Measurements from ENCODE around the gene DOK3. TPM values are rescaled to one million over a fixed set of nuclear protein-coding genes. Genes with fewer than 3 reads are reported as not detected.

Gene DOK3
- total RNA-seq, 1 donor from 2014 or later = 5.7 TPM

DNA sequence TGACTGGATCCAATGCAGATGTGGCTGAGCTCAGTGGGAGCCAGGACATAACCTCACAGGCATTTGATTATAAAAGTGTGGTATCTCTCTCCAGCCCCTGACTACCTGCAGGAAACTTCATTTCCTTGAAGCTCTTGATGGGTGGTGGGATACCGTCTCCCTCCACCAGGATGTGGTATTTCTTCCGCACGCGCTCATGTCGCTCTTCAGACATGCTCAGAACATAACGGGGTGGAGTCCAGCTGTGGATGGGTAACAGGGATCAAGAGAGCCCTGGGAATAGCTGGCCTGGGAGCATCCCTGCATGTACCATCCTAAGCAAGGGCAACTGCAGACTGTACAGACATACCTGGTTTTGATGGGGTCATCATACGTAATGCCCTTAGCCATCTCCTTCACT lies 6.0 kb upstream of the DOK3 start:
- Histone ChIP-seq H3K4me1 (ENCODE audit: control insufficient read depth in 3 of 3, insufficient read depth in 3 of 3, low read length in 3 of 3) (peaks cover 11 to 47% (median 25%) of the 10 kb centered on the region in 3 donors), H3K36me3 (ENCODE audit: control insufficient read depth in 3 of 3, insufficient read depth in 3 of 3, low read length in 3 of 3) (peaks cover 65 to 69% (median 68%) of the 10 kb centered on the region in 3 donors), H3K27me3 (ENCODE audit: control insufficient read depth in 3 of 3, insufficient read depth in 3 of 3, low read length in 3 of 3) (no peaks in the 10 kb centered on the region), H3K9ac (ENCODE audit: low read depth in 1 of 3, low read length in 3 of 3) (peak overlapping the region in 2 of 3 donors; percentile 94 to 97), H3K9me3 (ENCODE audit: control insufficient read depth in 3 of 3, low read length in 3 of 3) (no peaks in the 10 kb centered on the region), H3K4me3 (ENCODE audit: low read length in 3 of 3) (peak overlapping the region; percentile 95 to 100 (median 99)), H3K27ac (ENCODE audit: low read depth, low read length) (no peak overlapping the region)

DNA sequence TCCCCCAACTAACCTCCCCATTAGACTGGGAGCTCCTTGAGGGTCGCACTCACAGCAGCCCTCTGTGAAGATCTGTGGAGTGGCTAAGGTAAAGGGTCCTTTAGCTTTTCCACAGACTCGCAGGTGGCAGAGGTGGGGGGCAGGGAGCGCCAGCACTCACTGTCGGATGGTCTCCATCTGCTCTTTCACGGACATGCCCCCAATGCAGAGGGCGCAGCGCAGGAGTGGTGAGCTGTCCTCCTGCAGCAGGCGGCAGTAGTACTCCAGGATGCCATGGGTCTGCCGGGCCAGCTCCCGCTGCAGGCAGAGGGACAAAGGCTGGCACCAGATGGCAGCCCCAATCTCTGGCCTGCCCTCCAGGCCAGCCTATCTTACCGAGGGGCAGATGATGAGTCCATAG lies 4.9 kb upstream of the DOK3 start:
- no peaks in the 10 kb centered on the region for H3K27me3 ChIP-seq (ENCODE audit: control insufficient read depth in 3 of 3, insufficient read depth in 3 of 3, low read length in 3 of 3)
- no peaks in the 10 kb centered on the region for H3K9me3 ChIP-seq (ENCODE audit: control insufficient read depth in 3 of 3, low read length in 3 of 3)
- no peak overlapping the region for H3K9ac ChIP-seq (ENCODE audit: low read depth in 1 of 3, low read length in 3 of 3)
- peaks cover 57 to 63% (median 62%) of the 10 kb centered on the region in 3 donors for H3K36me3 ChIP-seq (ENCODE audit: control insufficient read depth in 3 of 3, insufficient read depth in 3 of 3, low read length in 3 of 3)
- no peak overlapping the region for H3K27ac ChIP-seq (ENCODE audit: low read depth, low read length)
- H3K4me1 ChIP-seq (ENCODE audit: control insufficient read depth in 3 of 3, insufficient read depth in 3 of 3, low read length in 3 of 3) = peaks cover 16 to 52% (median 27%) of the 10 kb centered on the region in 3 donors
- H3K4me3 ChIP-seq (ENCODE audit: low read length in 3 of 3) = no peak overlapping the region

DNA sequence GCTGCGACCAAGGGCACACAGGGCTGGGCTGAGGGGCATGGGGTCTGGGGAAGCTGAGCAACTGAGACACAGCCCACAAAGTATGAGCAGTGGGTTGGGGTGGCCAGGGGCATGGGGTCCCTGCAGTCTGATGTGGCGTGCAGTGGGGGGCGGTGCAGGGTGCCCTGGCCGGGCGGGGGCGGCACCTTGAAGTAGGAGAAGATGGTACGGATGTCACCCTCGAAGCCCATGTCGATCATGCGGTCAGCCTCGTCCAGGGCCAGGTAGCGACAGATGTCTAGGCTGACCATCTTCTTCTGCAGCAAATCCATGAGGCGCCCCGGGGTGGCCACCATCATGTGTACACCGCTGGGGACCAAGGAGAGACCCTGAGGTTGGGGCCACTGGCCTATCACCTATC lies 3.9 kb upstream of the DOK3 start:
- Histone ChIP-seq H3K4me3 (ENCODE audit: low read length in 3 of 3) (no peak overlapping the region), H3K36me3 (ENCODE audit: control insufficient read depth in 3 of 3, insufficient read depth in 3 of 3, low read length in 3 of 3) (peaks cover 53 to 58% (median 55%) of the 10 kb centered on the region in 3 donors), H3K27ac (ENCODE audit: low read depth, low read length) (no peak overlapping the region), H3K9ac (ENCODE audit: low read depth in 1 of 3, low read length in 3 of 3) (no peak overlapping the region), H3K27me3 (ENCODE audit: control insufficient read depth in 3 of 3, insufficient read depth in 3 of 3, low read length in 3 of 3) (no peaks in the 10 kb centered on the region), H3K9me3 (ENCODE audit: control insufficient read depth in 3 of 3, low read length in 3 of 3) (no peaks in the 10 kb centered on the region), H3K4me1 (ENCODE audit: control insufficient read depth in 3 of 3, insufficient read depth in 3 of 3, low read length in 3 of 3) (peaks cover 21 to 53% (median 29%) of the 10 kb centered on the region in 3 donors)

GRCh38 chr5:177512736-177513380 lies 3.2 kb upstream of the DOK3 start:
- Histone ChIP-seq H3K9ac (ENCODE audit: low read depth in 1 of 3, low read length in 3 of 3) (no peak overlapping the region), H3K36me3 (ENCODE audit: control insufficient read depth in 3 of 3, insufficient read depth in 3 of 3, low read length in 3 of 3) (peaks cover 53 to 58% (median 55%) of the 10 kb centered on the region in 3 donors), H3K27me3 (ENCODE audit: control insufficient read depth in 3 of 3, insufficient read depth in 3 of 3, low read length in 3 of 3) (no peaks in the 10 kb centered on the region), H3K27ac (ENCODE audit: low read depth, low read length) (no peak overlapping the region), H3K4me3 (ENCODE audit: low read length in 3 of 3) (no peak overlapping the region), H3K4me1 (ENCODE audit: control insufficient read depth in 3 of 3, insufficient read depth in 3 of 3, low read length in 3 of 3) (peaks cover 21 to 53% (median 29%) of the 10 kb centered on the region in 3 donors), H3K9me3 (ENCODE audit: control insufficient read depth in 3 of 3, low read length in 3 of 3) (no peaks in the 10 kb centered on the region)

- Histone ChIP-seq H3K27me3 (ENCODE audit: control insufficient read depth in 3 of 3, insufficient read depth in 3 of 3, low read length in 3 of 3) (no peaks in the 10 kb centered on the region), H3K9me3 (ENCODE audit: control insufficient read depth in 3 of 3, low read length in 3 of 3) (no peaks in the 10 kb centered on the region), H3K9ac (ENCODE audit: low read depth in 1 of 3, low read length in 3 of 3) (no peak overlapping the region), H3K4me1 (ENCODE audit: control insufficient read depth in 3 of 3, insufficient read depth in 3 of 3, low read length in 3 of 3) (peaks cover 21 to 46% (median 29%) of the 10 kb centered on the region in 3 donors), H3K4me3 (ENCODE audit: low read length in 3 of 3) (no peak overlapping the region), H3K36me3 (ENCODE audit: control insufficient read depth in 3 of 3, insufficient read depth in 3 of 3, low read length in 3 of 3) (peaks cover 53 to 58% (median 55%) of the 10 kb centered on the region in 3 donors), H3K27ac (ENCODE audit: low read depth, low read length) (no peak overlapping the region)
Measured at GRCh38 chr5:177511796-177512675, 2.4 kb upstream of the DOK3 start.

GRCh38 chr5:177511181-177511580 lies 1.6 kb upstream of the DOK3 start:
- H3K27me3 ChIP-seq (ENCODE audit: control insufficient read depth in 3 of 3, insufficient read depth in 3 of 3, low read length in 3 of 3) = no peaks in the 10 kb centered on the region
- no peaks in the 10 kb centered on the region for H3K9me3 ChIP-seq (ENCODE audit: control insufficient read depth in 3 of 3, low read length in 3 of 3)
- H3K4me3 ChIP-seq (ENCODE audit: low read length in 3 of 3) = no peak overlapping the region
- no peak overlapping the region for H3K27ac ChIP-seq (ENCODE audit: low read depth, low read length)
- peaks cover 20 to 44% (median 27%) of the 10 kb centered on the region in 3 donors for H3K4me1 ChIP-seq (ENCODE audit: control insufficient read depth in 3 of 3, insufficient read depth in 3 of 3, low read length in 3 of 3)
- peak overlapping the region in 1 of 3 donors; percentile 14 for H3K9ac ChIP-seq (ENCODE audit: low read depth in 1 of 3, low read length in 3 of 3)
- H3K36me3 ChIP-seq (ENCODE audit: control insufficient read depth in 3 of 3, insufficient read depth in 3 of 3, low read length in 3 of 3) = peaks cover 53 to 58% (median 55%) of the 10 kb centered on the region in 3 donors

DNA sequence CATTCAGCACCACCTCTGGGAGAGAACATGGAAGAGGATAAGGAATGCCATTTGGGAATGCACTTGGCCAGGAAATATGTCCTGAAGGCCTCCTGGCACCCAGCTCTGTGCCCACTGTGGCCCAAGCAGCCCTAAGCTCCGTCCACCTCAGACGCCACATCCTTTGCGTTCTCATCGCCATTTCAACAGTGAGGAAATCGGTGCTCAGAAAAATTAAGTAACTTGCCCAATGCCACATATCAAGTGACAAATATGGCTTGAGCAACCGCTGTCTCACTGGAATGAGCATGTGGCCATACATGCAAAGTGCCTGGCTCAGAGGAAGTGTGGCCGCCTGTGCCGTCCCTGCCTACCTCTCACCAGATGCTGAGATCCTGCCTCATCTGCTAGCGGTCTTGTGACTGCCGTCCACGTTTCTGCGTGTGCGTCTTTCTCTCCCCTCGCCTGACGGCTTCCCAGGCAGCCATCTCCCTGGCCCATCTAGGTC lies 984 bp upstream of the DOK3 start:
- H3K4me3 ChIP-seq (ENCODE audit: low read length in 3 of 3) = no peak overlapping the region
- H3K27me3 ChIP-seq (ENCODE audit: control insufficient read depth in 3 of 3, insufficient read depth in 3 of 3, low read length in 3 of 3) = no peaks in the 10 kb centered on the region
- no peak overlapping the region for H3K27ac ChIP-seq (ENCODE audit: low read depth, low read length)
- H3K36me3 ChIP-seq (ENCODE audit: control insufficient read depth in 3 of 3, insufficient read depth in 3 of 3, low read length in 3 of 3) = peaks cover 51 to 54% (median 52%) of the 10 kb centered on the region in 3 donors
- H3K4me1 ChIP-seq (ENCODE audit: control insufficient read depth in 3 of 3, insufficient read depth in 3 of 3, low read length in 3 of 3) = peaks cover 14 to 38% (median 21%) of the 10 kb centered on the region in 3 donors
- no peaks in the 10 kb centered on the region for H3K9me3 ChIP-seq (ENCODE audit: control insufficient read depth in 3 of 3, low read length in 3 of 3)
- peak overlapping the region in 1 of 3 donors; percentile 14 for H3K9ac ChIP-seq (ENCODE audit: low read depth in 1 of 3, low read length in 3 of 3)

DNA sequence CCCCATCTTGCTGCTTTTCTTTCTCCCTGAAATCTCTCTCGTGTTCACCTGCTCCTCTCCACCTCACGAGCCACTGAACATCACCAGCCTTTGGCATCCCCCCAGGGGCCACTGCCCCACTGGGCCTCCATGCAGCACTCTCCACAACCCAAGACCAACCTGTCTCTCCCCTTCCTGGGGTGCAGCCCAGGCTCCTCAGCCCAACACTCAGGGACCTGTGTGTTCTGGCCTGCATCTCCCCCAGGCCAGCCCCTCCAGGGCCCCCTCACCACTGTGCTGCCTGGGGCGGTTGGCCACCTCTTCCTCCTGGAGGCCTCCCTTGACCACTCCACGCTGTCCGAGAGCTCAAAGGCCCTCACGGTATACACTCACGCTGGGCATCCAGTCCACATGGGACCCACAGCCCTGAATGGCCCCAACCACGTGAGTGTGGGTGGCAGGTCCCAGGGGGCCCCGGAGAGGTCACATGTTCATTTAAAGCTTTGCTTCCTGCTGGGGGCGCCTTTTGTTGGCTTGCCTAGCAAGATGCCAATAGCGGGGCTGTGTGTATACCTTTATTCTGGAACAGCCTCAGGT lies 453 bp upstream of the DOK3 start:
- Histone ChIP-seq H3K36me3 (ENCODE audit: control insufficient read depth in 3 of 3, insufficient read depth in 3 of 3, low read length in 3 of 3) (peaks cover 45 to 49% (median 47%) of the 10 kb centered on the region in 3 donors), H3K4me3 (ENCODE audit: low read length in 3 of 3) (peak overlapping the region in 1 of 3 donors; percentile 51), H3K27ac (ENCODE audit: low read depth, low read length) (no peak overlapping the region)

DNA sequence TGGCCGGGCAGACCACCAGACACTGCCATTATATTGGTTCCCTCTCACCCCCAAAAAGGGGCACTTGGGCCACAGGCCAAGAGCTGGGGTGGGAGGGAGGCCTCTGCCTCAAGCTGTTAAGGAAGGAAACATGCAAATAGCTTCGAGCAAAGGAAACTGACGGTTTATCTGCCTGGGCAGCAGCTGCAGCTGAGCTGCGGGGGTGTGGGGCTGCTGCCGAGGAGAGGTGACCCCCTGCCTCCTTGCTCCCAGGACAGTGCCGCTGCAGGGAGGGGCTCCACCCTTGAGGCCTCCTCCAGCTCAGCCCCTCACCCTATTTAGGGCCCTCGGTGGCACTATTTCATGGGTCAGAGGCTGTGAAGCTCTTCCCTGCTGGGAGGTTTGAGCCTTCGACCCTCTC lies 789 bp downstream of the DOK3 start:
- Histone ChIP-seq H3K9me3 (ENCODE audit: control insufficient read depth in 3 of 3, low read length in 3 of 3) (no peaks in the 10 kb centered on the region), H3K36me3 (ENCODE audit: control insufficient read depth in 3 of 3, insufficient read depth in 3 of 3, low read length in 3 of 3) (peaks cover 33 to 36% (median 36%) of the 10 kb centered on the region in 3 donors), H3K4me3 (ENCODE audit: low read length in 3 of 3) (peak overlapping the region; percentile 51 to 58 (median 52)), H3K9ac (ENCODE audit: low read depth in 1 of 3, low read length in 3 of 3) (peak overlapping the region in 2 of 3 donors; percentile 64 to 67), H3K4me1 (ENCODE audit: control insufficient read depth in 3 of 3, insufficient read depth in 3 of 3, low read length in 3 of 3) (peaks cover 6 to 23% (median 10%) of the 10 kb centered on the region in 3 donors), H3K27ac (ENCODE audit: low read depth, low read length) (peak overlapping the region; percentile 51), H3K27me3 (ENCODE audit: control insufficient read depth in 3 of 3, insufficient read depth in 3 of 3, low read length in 3 of 3) (no peaks in the 10 kb centered on the region)

More for the DNA sequence above, 453 bp upstream of the DOK3 start:
- no peaks in the 10 kb centered on the region for H3K9me3 ChIP-seq (ENCODE audit: control insufficient read depth in 3 of 3, low read length in 3 of 3)
- peaks cover 10 to 33% (median 16%) of the 10 kb centered on the region in 3 donors for H3K4me1 ChIP-seq (ENCODE audit: control insufficient read depth in 3 of 3, insufficient read depth in 3 of 3, low read length in 3 of 3)
- no peaks in the 10 kb centered on the region for H3K27me3 ChIP-seq (ENCODE audit: control insufficient read depth in 3 of 3, insufficient read depth in 3 of 3, low read length in 3 of 3)
- H3K9ac ChIP-seq (ENCODE audit: low read depth in 1 of 3, low read length in 3 of 3) = peak overlapping the region in 1 of 3 donors; percentile 64
